NCI-H146 (cell line): ENCODE data around the gene BTG1.
"Not testable (repeated sequence)": the region's sequence is repeated elsewhere in the genome, so short reads cannot be mapped to it uniquely, and the experiment has no call there.

Experiments used
- DNase-seq: peaks from one replicate; lab custom pipeline; 2025; lab: John Stamatoyannopoulos, UW

BTG1 gene

DNA sequence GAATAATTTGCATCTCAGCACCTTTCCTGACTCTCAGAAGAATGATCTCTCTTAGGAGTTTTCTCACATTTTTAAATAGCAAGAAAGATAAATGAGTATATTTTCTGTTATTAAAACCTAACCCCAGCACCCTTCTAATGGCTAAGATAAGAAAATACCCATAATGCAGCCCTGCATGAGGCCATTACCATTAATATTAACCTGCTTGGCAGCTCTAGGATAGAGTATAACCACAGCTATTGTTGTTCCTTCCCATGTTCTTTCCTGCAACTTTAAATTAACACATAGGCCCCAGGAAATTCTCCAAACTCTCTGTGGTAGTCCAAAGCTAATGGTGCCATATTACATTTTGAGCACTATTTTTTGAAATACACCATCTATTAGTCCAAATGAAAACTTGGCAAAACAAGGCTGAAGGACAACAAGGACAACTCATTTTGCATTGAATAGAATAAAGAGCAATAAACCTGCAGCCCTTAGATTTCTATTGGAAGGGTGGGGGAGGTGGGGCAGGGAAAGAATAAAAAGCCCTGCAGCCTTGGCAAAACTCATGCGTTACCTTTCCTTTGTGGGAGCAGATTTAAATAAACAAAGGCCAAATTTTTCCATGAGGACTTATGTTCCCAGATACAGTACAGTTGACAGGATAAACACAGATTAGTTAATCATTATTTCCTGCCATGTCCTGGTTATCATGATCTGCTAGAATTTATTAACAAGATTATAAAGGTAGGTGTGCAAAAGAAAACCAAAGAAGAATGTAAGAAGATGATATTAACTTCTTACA lies 46.9 kb downstream of the BTG1 start:
- DNase-seq = no peak

DNA sequence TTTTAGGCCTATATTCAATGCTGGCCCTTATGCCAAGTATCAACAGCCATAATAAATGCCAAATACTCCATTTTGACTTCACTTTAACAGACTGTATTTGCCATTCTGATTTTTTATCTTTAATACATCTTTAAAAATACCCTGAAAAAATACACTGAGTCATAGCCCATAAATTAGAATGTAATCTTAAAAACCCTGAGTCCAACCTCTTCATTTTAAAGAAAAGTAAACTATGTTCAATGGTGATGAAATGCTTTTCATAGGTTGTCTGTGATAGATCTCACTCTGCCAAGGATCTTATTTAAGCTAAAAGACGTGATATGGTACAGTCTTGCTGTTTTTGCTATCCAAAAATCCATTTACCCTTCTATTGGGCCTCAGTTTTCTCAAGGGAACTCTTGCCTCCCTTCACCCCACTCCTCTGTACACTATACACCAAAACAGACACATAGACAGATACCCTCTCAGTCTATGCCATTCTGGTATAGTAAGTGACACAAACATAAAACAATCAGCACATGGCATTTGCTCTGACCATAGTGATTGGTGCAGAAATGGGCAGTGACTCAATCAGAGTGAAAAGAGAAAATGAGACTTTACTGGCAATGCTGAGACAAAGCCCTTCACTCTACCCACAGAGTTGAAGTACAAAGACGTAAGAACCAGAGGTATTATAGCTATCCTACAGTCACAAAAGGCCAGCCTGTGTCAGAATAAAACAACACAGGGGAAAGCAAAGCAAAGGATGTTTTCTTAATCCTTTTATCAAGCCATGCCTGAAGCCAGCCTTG lies 49.1 kb downstream of the BTG1 start:
- no peak for DNase-seq

DNA sequence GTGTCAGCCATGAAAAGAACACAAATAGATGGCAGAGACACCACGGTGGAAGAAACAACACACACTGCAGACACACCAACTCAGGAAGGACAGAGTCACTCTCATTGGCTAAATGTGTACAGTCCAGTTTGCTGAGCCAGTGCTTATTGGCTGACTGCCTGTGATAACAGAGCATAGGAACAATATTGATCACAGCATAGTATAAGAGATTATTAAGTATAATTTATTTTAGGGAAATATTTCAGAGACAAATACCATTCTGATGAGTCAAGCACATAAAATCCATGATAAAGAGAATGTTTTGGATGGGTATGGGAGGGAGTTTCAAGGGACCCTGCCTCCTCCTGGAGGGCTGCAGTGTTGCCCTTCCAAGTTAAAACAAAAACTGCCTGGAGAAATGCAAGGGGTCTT lies 50.9 kb downstream of the BTG1 start:
- DNase-seq = no peak

DNA sequence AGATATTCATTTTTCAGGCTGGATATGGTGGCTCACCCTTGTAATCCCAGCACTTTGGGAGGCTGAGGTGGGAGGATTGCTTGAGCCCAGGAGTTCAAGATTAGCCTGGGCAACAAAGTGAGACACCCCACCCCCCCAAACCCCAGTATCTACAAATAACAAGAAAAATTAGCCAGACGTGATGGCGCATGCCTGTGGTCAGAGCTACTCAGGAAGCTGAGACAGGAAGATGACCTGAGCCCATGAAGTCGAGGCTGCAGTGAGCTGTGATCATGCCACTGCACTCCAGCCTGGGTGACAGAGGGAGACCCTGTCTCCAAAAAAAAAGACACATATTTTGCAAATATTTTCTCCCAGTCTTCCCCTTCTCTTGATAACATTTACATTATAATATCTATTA lies 51.3 kb downstream of the BTG1 start:
- DNase-seq = not testable (repeated sequence)
